GM18868 (cell line): ENCODE results near the gene GIPC3.
"Not testable (repeated sequence)": the region's sequence is repeated elsewhere in the genome, so short reads cannot be mapped to it uniquely, and the experiment has no call there.

ENCODE experiments used
- ATAC-seq: cut with Tn5 transposase; IDR thresholded peaks from one replicate; pipeline ENCODE4 v1.9.1; 2021; ENCODE audit warnings: mild to moderate bottlenecking, moderate library complexity; ENCODE audit not compliant: unreplicated experiment

GIPC3 gene

DNA sequence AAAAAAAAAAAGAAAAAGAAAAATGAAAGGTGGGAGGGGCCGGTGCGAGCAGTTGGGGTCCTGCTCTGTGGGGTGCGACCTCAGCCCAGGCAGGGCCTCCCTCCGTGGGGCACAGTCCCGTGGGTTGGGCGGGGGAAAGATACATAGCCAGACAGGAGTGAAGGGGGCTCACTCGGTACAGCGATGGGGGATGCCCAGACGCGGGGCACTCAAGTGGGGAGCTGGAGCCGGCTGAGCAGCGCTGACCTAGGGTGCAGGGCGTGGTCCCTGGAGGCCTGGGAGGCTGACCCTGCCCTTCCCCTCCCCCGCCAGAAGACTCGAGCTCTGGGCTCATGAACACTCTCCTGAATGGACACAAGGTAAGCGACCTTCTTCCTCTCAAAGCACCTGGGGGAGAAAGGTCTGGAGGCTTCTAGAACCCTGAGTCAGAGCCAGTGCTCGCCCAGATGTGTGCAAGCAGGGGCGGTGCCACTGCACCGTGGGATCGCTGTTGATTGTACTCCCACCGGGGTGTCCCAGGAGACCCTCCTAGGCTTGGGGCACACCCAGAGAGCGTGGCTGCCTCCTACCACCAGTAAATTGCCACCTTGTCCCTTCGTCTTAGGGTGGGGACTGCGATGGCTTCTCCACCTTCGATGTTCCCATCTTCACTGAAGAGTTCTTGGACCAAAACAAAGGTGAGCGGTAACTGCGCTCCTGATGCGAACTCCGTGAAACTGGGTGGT is 9.2 kb upstream of the GIPC3 start:
- no peak for ATAC-seq

DNA sequence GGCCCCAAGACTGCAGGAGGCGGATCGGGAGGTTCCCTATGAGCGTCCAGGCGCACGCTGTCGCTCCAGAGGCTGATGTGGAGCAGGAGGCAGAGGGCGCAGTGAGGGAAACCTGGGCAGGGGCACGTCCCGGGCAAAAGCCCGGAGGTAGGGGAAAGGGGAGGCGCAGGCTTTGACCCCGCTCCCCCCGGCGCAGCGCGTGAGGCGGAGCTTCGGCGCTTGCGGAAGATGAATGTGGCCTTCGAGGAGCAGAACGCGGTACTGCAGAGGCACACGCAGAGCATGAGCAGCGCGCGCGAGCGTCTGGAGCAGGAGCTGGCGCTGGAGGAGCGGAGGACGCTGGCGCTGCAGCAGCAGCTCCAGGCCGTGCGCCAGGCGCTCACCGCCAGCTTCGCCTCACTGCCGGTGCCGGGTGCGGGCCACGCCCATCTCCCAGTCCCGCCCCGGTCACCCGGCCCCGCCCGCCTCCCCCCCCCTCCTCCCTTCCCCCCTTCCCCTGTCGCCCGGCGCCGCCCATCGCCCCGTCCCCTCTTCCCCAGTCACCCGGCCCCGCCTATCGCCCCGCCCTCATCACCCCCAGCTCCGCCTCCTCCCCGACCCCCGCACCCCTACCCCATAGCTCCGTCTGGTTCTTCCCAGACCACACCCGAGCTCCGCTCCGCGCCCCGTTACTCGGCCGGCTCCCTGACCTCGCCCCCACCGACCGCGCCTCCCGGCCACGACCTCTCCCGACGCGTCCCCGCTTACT is 8.4 kb upstream of the GIPC3 start:
- ATAC-seq: no peak

GRCh38 chr19:3577723-3578344 is 7.4 kb upstream of the GIPC3 start:
- ATAC-seq: no peak

DNA sequence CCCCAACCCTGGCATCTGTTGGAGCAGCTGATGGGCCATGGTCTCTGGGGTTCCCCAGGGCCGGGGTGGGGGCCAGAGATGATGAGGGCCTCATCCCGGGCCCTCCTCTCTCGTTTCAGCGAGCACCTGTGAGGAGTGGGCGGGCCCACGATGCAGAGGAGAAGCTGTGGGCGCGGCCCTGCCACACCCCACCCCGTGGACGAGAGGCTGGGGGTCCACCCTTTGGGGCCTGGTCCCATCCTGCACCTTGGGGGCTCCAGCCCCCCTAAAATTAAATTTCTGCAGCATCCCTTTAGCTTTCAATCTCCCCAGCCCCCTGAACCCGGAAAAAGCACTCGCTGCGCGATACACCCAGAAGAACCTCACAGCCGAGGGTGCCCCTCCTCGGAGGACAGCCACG is 6.9 kb upstream of the GIPC3 start:
- no peak for ATAC-seq

- ATAC-seq: no peak
Measured at GRCh38 chr19:3580156-3580934, 4.9 kb upstream of the GIPC3 start.

GRCh38 chr19:3581792-3582191 is 3.5 kb upstream of the GIPC3 start:
- ATAC-seq: not testable (repeated sequence)

DNA sequence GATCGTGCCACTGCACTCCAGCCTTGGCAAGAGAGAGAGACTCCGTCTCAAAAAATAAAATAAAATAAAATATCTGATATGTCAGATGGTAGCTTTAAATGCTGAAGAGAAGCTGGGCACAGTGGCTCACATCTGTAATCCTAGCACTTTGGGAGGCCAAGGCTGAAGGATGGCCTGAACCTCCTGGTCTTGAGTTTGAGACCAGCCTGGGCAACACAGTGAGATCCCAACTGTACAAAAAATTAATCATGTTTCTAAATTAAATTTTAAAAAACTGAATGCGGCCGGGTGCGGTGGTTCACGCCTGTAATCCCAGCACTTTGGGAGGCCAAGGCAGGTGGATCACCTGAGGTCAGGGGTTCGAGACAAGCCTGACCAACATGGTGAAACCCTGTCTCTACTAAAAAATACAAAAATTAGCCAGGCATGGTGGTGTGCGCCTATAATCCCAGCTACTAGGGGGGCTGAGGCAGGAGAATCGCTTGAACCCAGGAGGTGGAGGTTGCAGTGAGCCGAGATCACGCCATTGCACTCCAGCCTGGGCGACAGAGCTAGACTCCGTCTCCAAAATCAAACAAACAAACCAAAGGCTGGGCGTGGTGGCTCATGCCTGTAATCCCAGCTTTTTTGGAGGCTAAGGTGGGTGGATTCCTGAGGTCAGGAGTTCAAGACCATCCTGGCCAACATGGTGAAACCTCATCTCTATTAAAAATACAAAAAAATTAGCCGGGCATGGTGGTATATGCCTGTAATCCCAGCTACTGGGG is 1.1 kb upstream of the GIPC3 start:
- ATAC-seq: not testable (repeated sequence)

DNA sequence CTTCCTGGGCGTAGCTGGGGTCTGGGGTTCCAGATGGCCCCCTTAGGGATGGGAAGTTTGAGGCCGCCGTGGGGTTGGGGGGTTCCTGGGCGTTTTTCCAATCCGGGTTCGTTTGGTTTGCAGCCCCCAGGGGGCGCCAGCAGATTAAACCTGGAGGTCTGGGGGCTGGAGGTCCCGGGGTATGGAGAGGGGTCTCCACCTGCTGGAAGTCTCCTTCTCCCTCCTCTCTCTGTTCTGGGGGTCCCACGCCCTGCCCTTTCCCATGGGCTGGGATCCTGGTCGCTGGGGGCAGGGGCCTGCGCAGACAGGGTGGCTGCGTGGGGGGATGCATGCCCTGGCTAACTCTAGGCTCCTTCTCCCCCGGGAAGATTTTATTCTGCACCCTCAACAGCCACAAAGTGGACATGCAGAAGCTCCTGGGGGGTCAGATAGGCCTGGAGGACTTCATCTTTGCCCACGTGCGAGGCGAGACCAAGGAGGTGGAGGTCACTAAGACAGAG is 899 bp downstream of the GIPC3 start:
- ATAC-seq: no peak

- ATAC-seq: no peak
Measured at GRCh38 chr19:3586707-3587346, 1.5 kb downstream of the GIPC3 start.

DNA sequence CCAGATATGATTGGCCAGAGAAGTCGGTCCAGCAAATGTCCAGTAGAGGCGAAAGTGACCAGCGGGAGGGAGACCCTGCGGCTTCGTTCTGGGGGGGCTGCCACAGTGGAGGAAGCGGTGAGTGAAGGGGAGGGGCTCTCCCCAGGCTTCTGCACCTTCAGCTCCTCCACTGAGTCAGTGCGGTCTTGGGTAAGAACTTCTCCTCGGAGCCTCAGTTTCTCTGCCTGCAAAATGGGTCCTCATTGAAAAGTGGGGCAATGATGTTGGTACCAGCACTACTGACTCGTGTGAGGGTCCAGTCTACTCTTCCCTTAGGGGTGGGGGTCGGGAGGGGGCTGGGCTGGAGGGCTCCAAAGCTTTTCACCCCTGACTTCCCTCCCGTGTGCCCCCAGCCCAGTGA is 4.2 kb downstream of the GIPC3 start:
- no peak for ATAC-seq

DNA sequence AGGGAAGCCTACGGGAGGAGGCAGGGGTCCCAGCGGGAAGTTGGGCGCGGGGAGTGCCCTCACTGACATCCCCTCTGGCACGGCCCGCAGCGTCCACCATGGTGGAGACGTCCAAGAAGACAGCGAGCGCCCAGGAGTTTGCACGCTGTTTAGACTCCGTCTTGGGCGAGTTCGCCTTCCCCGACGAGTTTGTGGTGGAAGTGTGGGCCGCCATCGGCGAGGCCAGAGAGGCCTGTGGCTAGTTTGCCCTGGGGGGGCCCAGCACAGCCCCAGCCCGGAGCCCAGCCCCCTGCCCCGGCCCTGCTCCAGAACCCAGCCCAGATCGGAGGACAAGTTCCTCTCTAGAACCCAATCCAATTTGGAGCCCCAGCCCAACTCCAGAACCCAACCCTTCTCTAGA is 4.7 kb downstream of the GIPC3 start:
- no peak for ATAC-seq

DNA sequence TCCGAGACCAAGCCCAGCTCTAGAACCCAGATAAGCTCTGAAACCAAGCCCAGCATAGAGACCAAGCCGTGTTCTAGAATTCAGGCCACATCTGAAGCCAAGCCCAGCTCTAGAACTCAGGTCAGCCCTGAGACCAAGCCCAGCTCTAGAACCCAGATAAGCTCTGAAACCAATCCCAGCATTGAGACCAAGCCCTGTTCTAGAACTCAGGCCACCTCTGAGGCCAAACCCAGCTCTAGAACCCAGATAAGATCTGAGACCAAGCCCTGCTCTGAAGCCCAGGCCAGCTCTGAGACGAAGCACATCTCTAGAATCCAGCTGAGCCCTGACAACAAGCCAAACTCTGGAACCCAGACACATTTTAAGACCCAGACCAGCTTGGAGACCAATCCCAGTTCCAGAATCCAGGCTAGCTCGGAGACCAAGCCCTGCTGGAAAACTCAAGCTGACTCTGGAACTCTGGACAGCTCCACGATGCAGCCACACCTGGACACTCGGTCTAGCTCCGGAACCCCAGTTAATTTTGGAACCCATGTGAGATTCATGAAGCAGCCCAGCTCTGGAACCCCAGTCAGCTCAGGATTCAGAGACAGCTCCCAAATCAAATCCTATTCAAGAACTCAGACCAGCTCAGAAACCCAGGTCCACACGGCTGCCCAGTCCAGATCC is 5.8 kb downstream of the GIPC3 start:
- no peak for ATAC-seq

DNA sequence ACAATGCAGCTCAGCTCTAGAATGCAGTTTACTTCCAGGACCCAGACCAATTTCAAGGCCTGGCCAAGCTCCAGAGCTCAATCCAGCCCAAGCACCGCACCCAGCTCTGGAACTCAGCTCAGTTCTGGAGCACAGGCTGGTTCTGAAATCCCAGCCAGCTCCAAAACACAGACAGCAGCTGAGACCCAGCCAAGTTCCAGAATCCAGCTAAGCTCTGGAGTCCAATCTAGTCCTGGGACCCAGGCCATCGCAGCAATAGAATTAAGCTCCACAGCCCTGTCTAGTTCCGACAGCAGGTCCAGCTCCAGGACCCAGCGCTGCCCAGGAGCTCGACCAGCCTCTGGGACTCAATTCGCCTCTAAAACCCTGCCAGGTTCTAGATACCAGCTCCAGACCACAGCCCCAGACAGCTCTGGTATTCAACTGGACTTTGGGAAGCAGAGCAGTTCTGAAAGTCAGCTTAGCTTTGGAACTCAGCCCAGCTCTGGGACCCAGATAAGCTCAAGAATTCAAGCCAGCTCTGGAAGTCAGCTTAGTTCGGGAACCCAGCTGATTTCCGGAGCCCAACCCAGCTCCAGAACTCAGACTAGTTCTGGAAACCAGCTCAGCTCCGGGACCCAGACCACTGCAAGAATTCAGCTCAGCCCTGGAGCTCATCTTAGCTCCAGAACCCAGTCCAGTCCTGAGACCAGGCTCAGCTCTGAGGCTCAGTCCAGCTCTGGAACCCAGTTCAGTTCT is 6.8 kb downstream of the GIPC3 start:
- ATAC-seq: no peak

- no peak for ATAC-seq
Measured at GRCh38 chr19:3593156-3593555, 7.9 kb downstream of the GIPC3 start.

- no peak for ATAC-seq
Measured at GRCh38 chr19:3595521-3596061, 10.3 kb downstream of the GIPC3 start.

- no peak for ATAC-seq
Measured at GRCh38 chr19:3599776-3600187, 14.5 kb downstream of the GIPC3 start.

DNA sequence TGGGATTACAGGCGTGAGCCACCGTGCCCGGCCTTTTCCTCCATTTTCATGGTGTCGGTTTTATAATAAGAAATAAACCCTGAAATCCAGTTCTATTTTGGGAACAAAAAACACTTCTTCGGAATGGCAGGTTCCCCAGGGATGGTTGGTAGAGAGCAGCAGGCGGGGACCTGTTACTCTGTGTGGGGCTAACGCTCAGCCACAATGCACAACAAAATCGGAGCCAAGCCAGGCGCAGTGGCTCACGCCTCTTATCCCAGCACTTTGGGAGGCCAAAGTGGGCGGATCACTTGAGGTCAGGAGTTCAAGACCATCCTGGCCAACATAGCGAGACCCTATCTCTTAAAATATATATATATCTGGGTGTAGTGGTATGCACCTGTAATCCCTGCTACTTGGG is 15.7 kb downstream of the GIPC3 start:
- ATAC-seq: no peak

GRCh38 chr19:3603121-3603811 is 18.0 kb downstream of the GIPC3 start:
- ATAC-seq: no peak
